C4-2B (cell line): Measurements from ENCODE around the gene TOMM20.

Experiments
- CTCF ChIP-seq: fragments of 450-650 bp; conservative IDR thresholded peaks from 2 replicates; pipeline ENCODE4 v1.5.1; 2017; ENCODE audit warnings: mild to moderate bottlenecking
- ZFX ChIP-seq: fragments of 450-650 bp; IDR thresholded peaks from 2 replicates; pipeline ENCODE4 v1.6.1; 2017

GRCh38 chr1:235127203-235127602 lies 1.4 kb downstream of the TOMM20 start:
- TF ChIP-seq CTCF (no peak), ZFX (no peak)
